GM18861 (cell line): Measurements from ENCODE around the gene RMI2.

Source experiments
- ATAC-seq: cut with Tn5 transposase; IDR thresholded peaks from one replicate; pipeline ENCODE4 v1.9.1; 2021; ENCODE audit not compliant: unreplicated experiment

The RMI2 gene

DNA sequence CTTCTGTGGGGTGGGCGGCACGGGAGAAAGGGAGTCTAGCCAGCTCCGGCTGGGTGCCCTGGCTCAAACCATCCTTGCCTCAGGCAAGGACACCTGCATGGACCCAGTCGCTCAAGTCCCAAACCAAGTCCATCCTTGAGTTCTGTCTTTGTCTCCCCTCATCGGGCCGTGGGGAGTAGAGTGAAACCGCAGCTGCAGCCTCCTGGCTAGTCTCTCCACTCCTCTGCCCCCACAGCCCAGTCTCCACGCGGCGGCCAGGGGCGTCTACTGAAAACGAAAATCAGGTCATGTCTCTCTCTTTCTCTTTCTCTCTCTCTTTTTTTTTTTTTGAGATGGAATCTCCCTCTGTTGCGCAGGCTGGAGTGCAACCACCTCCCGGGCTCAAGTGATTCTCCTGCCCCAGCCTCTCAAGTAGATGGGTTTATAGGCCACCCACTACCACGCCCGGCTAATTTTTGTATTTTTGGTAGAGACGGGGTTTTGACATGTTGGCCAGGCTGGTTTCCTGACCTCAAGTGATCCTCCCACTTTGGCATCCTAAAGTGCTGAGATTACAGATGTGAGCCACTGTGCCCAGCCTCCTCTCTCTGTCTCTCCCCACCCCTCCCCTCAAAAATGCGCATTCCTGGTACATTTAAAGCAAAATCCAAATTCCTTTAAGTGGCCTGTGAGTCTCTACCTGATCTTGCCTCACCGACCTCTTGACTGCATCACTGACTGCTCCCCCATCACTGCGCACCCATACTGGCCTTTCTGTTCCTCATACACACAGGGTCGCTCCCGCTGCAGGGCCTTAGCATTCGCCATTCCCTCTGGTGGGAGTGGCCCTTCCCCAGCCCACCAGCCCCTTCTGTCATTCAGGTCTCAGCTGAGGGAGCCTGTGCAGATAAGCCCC is 17.7 kb upstream of the RMI2 start:
- no peak for ATAC-seq

GRCh38 chr16:11328172-11329070 is 16.8 kb upstream of the RMI2 start:
- ATAC-seq: peak; percentile 72

- ATAC-seq: no peak
Measured at GRCh38 chr16:11329071-11329491, 16.2 kb upstream of the RMI2 start.

DNA sequence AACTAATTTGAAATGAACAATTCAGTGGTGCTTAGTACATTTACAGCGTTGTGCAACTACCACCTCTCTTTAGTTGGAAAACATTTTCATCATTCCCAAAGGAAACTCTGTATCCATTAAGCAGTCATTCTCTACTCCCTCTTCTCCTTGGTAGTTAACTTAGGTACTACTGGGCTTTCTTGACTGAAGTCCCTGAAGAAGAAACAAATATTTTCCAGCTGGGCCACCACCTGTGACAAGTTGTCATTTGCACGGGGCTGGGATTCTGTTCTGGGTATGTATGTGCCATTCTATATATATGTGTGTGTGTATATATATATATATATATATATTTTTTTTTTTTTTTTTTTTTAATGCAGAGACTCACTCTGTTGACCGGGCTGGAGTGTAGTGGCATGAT is 15.4 kb upstream of the RMI2 start:
- no peak for ATAC-seq

DNA sequence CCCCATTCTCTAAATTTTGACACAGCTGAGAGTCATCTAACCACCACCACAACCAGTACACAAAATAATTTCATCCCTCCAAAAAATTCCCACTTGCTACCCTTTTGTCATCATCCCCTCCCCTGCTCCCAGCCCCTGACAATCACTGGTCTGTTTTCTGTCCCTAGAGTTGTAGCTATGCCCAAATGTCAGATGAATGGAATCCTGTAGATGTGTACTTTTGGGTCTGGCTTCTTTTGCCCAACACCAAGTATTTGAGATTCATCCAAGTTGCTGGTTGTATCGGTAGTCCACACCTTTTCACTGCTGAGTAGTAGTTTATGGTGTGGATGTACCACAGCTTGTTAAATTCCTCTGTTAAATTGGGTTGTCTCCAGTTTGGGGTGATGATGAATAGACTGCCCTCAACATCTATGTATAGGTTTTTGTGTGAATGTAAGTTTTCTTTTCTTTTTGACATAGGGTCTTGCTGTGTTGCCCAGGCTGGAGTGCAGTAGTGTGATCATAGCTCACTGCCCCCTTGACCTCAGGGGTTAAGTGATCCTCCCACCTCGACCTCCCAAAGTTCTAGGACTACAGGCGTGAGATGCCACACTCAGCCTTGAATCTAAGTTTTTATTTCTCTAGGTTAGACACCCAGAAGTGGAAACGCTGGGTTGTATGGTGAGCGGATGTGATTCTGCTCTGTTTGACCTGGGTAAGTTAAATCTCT is 14.6 kb upstream of the RMI2 start:
- no peak for ATAC-seq

DNA sequence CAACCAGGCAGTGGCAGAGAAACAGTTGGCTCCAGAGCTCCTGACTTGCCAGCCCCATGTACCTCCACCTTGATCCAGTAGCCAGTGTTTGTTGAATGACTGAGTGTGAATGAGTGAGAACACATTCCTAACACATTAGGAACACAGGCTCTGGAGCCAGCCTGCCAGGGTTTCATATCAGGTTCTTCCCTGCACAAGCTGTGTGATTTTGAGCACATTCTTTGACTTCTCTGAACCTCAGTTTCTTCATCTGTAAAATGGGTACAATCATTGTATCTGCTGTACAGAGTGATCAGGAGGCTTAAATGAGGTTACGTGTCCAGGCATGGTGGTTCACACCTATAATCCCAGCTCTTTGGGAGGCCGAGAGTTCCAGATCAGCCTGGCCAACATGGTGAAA is 13.3 kb upstream of the RMI2 start:
- no peak for ATAC-seq

DNA sequence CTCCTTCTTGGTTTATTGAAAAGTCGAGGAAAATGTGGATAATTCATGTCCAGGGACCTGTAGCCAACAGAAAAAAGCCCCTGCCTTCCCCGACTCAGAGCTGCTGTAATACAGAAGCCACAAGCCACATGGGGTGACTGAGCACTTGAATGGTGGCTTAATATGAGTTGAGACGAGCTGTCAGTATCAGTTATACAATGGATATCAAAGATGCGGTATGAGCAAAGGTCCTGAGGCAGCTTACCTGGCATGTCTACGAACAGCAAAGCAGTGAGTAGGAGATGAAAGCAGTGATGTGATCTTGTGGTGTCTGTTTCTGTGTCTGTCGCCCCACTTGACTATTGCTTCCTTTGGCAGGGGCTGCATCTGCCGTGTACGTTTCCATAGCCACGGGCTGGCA is 12.2 kb upstream of the RMI2 start:
- no peak for ATAC-seq

- ATAC-seq: no peak
Measured at GRCh38 chr16:11333702-11334101, 11.6 kb upstream of the RMI2 start.

- no peak for ATAC-seq
Measured at GRCh38 chr16:11334831-11335404, 10.3 kb upstream of the RMI2 start.

GRCh38 chr16:11339075-11339474 is 6.2 kb upstream of the RMI2 start:
- no peak for ATAC-seq

GRCh38 chr16:11340710-11341109 is 4.5 kb upstream of the RMI2 start:
- ATAC-seq: no peak

DNA sequence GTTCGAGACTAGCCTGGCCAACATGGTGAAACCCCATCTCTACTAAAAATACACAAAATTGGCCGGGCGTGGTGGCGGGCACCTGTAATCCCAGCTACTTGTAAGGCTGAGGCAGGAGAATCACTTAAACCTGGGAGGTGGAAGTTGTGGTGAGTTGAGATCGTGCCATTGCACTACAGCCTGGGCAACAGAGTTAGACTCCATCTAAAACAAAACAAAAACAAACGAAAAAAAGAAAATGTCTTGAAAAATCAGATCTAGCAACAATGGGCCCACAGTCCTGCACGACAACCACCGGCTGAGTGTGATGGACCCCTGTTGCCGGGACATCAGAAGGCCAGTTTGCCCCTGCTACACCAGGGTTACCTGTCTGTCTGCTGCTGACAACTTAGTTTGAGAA is 3.9 kb upstream of the RMI2 start:
- ATAC-seq: no peak

- ATAC-seq: no peak
Measured at GRCh38 chr16:11342021-11342855, 3.0 kb upstream of the RMI2 start.

DNA sequence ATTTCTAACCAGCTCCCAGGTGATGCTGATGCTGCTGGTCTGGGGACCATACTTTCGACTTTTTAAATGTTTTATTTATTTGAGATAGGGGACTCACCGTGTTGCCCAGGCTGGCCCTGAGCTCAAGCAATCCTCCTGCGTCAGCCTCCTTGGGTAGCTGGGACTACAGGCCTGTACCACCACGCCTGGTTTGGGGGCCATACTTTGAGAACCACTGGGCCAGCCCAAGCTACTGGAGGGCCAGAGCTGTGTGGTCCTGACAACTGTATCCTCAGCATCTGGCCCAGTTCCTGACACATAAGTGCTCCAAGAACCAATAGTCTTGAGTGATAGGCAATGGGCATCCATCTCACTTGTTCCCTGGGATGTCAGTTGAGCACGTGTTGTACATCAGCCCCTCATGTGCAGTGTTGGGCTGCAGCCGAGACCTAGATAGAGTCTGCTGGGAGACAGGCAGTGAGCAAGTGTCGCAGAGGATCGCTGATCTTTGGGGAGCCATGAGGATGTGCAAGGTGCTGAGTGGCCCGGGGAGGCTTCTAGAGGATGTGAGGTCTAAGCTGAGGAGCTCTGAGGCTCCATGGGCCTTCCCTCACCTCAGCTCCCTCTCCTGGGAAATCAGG is 1.6 kb downstream of the RMI2 start:
- ATAC-seq: no peak

DNA sequence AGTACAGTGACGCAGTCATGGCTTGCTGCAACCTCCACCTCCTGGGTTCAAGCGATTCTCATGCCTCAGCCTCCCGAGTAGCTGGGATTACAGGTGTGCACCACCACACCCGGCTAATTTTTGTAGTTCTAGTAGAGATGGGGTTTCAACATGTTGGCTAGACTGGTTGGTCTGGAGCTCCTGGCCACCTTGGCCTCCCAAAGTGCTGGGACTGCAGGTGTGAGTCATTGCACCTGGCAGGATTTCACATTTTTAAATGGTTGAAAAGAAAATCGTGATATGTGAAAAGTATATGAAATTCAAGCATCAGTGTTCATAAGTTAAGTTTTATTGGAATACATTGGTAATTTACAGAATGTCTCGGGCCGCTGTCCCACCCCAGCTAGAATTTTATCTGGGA is 2.6 kb downstream of the RMI2 start:
- ATAC-seq: no peak

DNA sequence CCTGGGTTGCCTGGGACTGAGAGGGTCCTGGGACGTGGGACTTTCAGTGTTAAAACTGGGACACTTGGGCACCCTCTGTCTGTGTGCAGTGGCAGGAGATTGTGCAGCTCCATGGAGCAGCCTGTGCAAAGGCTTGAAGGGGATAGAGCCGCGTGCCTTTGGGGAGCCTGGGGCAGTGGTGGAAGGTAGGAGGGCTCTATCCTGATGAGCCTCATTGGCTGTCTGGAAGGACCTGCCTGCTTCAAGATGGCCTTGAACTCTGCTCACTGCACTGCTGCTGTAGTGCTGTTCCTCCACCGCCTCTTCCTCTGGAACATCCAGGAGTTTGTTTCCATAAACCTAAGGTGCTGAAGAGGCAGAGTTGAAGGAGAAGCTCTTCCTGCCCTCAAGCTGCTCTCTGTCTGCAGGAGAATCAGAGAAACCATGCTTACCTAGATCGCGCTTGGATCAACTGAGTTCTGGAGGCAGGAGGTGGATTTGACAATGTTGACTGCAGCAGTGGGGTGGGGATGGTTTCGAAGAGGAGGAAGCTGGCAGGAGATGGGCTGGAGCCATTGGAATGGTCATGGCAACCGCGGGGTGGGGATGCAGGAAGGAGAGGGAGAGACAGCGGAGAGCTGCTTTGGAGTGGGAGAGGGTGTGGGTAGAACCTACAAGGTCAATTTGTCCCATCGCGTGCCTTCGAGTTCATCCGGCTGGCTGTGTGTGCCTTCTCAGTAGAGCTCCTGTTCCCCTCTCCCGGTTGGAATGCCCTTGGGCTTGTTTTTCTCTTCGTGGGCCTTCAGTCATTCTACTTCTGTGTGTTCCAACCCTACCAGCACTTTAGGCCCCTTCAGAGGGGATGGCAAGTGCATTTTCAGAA is 3.7 kb downstream of the RMI2 start:
- ATAC-seq: no peak

DNA sequence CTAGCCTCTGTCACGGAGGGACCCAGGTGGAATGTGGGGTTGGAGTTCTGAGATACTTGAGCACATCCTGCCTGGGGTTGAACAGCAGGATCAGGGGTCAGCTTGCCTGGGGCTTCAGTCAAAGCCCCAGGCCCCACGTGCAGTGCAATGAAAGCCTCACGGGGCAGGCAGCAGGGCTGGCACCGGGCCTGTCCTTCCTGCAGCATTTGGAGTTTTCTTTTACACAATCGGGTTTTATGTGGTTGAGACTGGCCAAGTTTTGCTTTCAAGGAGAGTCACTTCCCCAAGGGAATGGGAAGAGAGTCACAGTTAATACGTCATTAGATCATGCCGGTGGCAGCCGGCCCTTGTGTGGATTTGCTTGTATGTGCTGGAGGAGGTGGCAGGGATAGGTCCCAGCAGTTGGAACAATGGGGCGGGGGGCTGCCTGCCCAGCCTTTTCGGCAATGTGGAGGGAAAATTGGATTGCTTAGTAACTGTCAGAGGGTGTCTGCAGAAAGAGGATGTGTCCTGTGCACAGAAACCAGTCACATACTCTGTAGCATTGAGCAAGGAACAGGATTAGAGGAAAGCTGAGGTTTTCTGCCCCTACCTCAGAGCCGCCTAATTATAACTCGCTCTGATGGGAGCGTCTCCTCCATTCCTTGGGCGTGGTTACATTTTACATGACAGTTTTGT is 4.5 kb downstream of the RMI2 start:
- ATAC-seq: no peak

DNA sequence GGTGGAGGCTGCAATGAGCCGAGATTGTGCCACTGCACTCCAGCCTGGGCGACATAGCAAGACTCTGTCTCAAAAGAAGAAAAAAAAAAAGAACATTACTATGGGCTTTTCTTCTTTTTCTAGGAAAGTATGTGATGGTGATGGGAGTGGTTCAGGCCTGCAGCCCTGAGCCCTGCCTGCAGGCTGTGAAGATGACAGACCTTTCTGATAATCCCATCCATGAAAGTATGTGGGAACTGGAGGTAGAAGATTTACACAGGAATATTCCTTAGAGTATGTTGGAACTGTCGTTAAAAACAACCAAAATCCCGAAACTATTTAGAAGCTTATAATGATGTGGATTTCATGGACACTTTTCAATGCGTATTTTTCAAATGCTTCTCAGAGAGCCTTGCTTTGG is 5.3 kb downstream of the RMI2 start:
- no peak for ATAC-seq
